ENCODE results near the gene SPTBN1.

- no peak for TF ChIP-seq ZNF8 (CRISPR knock-in tag; IDR thresholded peaks at IDR 0.05)
- TF ChIP-seq, protein P1, sequence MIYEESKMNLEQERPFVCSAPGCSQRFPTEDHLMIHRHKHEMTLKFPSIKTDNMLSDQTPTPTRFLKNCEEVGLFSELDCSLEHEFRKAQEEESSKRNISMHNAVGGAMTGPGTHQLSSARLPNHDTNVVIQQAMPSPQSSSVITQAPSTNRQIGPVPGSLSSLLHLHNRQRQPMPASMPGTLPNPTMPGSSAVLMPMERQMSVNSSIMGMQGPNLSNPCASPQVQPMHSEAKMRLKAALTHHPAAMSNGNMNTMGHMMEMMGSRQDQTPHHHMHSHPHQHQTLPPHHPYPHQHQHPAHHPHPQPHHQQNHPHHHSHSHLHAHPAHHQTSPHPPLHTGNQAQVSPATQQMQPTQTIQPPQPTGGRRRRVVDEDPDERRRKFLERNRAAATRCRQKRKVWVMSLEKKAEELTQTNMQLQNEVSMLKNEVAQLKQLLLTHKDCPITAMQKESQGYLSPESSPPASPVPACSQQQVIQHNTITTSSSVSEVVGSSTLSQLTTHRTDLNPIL (CRISPR knock-in tag; IDR thresholded peaks at IDR 0.05; ENCODE audit: low read depth): no peak
- no peak for TF ChIP-seq TSHZ2 (CRISPR knock-in tag; IDR thresholded peaks at IDR 0.05)
- no peak for TF ChIP-seq ARNTL (CRISPR knock-in tag; IDR thresholded peaks at IDR 0.05; ENCODE audit: borderline replicate concordance, low read depth)
- no peak for TF ChIP-seq SNAI2 (CRISPR knock-in tag; IDR thresholded peaks at IDR 0.05)
- no peak for TF ChIP-seq ZFP30 (CRISPR knock-in tag; IDR thresholded peaks at IDR 0.05)
- TF ChIP-seq, protein P2, sequence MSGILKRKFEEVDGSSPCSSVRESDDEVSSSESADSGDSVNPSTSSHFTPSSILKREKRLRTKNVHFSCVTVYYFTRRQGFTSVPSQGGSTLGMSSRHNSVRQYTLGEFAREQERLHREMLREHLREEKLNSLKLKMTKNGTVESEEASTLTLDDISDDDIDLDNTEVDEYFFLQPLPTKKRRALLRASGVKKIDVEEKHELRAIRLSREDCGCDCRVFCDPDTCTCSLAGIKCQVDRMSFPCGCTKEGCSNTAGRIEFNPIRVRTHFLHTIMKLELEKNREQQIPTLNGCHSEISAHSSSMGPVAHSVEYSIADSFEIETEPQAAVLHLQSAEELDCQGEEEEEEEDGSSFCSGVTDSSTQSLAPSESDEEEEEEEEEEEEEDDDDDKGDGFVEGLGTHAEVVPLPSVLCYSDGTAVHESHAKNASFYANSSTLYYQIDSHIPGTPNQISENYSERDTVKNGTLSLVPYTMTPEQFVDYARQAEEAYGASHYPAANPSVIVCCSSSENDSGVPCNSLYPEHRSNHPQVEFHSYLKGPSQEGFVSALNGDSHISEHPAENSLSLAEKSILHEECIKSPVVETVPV (CRISPR knock-in tag; IDR thresholded peaks at IDR 0.05): no peak
- no peak for TF ChIP-seq ZFP3 (CRISPR knock-in tag; IDR thresholded peaks at IDR 0.05)
- TF ChIP-seq BACH2 (CRISPR knock-in tag; IDR thresholded peaks at IDR 0.05; ENCODE audit: borderline replicate concordance): no peak
- TF ChIP-seq GLIS3 (CRISPR knock-in tag; IDR thresholded peaks at IDR 0.05): no peak
- TF ChIP-seq PATZ1 (CRISPR knock-in tag; IDR thresholded peaks at IDR 0.05; ENCODE audit: borderline replicate concordance): no peak
- no peak for TF ChIP-seq CSDC2 (CRISPR knock-in tag; IDR thresholded peaks at IDR 0.05)
Observed at GRCh38 chr2:54409752-54410151, 46.4 kb upstream of the SPTBN1 start.
